ENCODE data around the gene NUDC. TPM values are rescaled to one million over a fixed set of nuclear protein-coding genes. Genes with fewer than 3 reads are reported as not detected.

The NUDC gene
- total and polyA plus RNA-seq, 2 of the 13 experiments (the other 11 are each of a cell fraction or from before 2014, with no cell fraction given) = 34.7 to 104 TPM

DNA sequence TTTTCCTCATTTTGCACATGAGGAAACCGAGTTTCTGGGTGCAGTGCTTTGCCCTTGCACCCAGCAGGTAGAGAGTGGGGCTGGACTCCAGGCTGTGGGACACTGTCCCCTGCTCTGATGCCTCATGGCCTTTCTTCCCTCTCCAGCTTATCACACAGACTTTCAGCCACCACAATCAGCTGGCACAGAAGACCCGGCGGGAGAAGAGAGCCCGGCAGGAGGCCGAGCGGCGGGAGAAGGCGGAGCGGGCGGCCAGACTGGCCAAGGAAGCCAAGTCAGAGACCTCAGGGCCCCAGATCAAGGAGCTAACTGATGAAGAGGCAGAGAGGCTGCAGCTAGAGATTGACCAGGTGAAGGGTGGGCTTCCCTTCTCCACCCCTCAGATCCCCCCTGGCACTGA lies 19.8 kb downstream of the NUDC start:
- H3K4me2 ChIP-seq (ENCODE audit: low read depth, low read length) = no peak overlapping the region
- no peak overlapping the region for H3K27ac ChIP-seq (ENCODE audit: extremely low read length, insufficient read depth, low read length)
- peaks cover 26% of the 10 kb centered on the region for H3K79me2 ChIP-seq (ENCODE audit: insufficient read depth, low read length)
- H2AFZ ChIP-seq (ENCODE audit: low read length) = no peak overlapping the region
- in situ Hi-C loops (cut with HindIII; ENCODE audit: extremely low pct_ligation_motif_present, low pct_unique_long_range_greater_than_20kb) (no loop called here), intact Hi-C loops (cut with micrococcal nuclease; ENCODE audit: unreplicated experiment) (no loop called here)
- no peaks in the 10 kb centered on the region for H3K27me3 ChIP-seq (ENCODE audit: control insufficient read depth in 1 of 2, insufficient read depth in 2 of 2, low read length in 2 of 2)
- DNase-seq (ENCODE audit: low spot score) (no peak), ATAC-seq (no peak), FAIRE-seq (no peak)
- TF ChIP-seq ZSCAN9 (CRISPR knock-in tag; IDR thresholded peaks at IDR 0.05; ENCODE audit: borderline replicate concordance) (no peak), ZSCAN30 (CRISPR knock-in tag; IDR thresholded peaks at IDR 0.05) (no peak), TEAD3 (CRISPR knock-in tag; optimal IDR thresholded peaks at IDR 0.05; ENCODE audit: borderline replicate concordance) (no peak), MYNN (CRISPR knock-in tag; IDR thresholded peaks at IDR 0.05; ENCODE audit: low read depth) (no peak), ONECUT2 (CRISPR knock-in tag; IDR thresholded peaks at IDR 0.05) (no peak), ZNF333 (CRISPR knock-in tag; IDR thresholded peaks at IDR 0.05; ENCODE audit: borderline replicate concordance) (no peak), MXI1 (IDR thresholded peaks at IDR 0.05; ENCODE audit: borderline replicate concordance, low read depth, low read length) (no peak), CCDC6 (CRISPR knock-in tag; IDR thresholded peaks at IDR 0.05) (no peak), ZNF253 (CRISPR knock-in tag; IDR thresholded peaks at IDR 0.05; ENCODE audit: borderline replicate concordance) (no peak), ZNF660 (CRISPR knock-in tag; IDR thresholded peaks at IDR 0.05; ENCODE audit: borderline replicate concordance, low read depth) (no peak), TCF12 (IDR thresholded peaks at IDR 0.05) (no peak), TCF12 (CRISPR knock-in tag; IDR thresholded peaks at IDR 0.05) (no peak), ZBTB7B (CRISPR knock-in tag; IDR thresholded peaks at IDR 0.05) (no peak), ZHX2 (IDR thresholded peaks at IDR 0.05; ENCODE audit: low read depth) (no peak), ZHX2 (CRISPR knock-in tag; IDR thresholded peaks at IDR 0.05; ENCODE audit: borderline replicate concordance) (no peak), SRSF1 (optimal IDR thresholded peaks at IDR 0.05; ENCODE audit: low read depth, low read length) (no peak), BATF2 (CRISPR knock-in tag; IDR thresholded peaks at IDR 0.05) (no peak), ZBTB42 (CRISPR knock-in tag; IDR thresholded peaks at IDR 0.05) (no peak)
- TF ChIP-seq, protein P1, sequence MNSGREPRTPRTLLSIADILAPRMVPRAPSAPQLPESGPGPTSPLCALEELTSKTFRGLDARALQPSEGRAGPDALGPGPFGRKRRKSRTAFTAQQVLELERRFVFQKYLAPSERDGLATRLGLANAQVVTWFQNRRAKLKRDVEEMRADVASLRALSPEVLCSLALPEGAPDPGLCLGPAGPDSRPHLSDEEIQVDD (CRISPR knock-in tag; IDR thresholded peaks at IDR 0.05; ENCODE audit: borderline replicate concordance) = no peak
- ChIA-PET CTCF (ENCODE audit: low intra/inter-chr PET ratio, low total read pairs) (no interaction called here), POLR2A (interaction anchor here (1.7 to 12.9 kb wide), 2 partner anchors 30 to 41 kb away, joined by 3 to 371 read pairs; partner anchors contain the start of genes GPATCH3 and NR0B2)
- no peak overlapping the region for H3K9ac ChIP-seq (ENCODE audit: insufficient read depth, low read depth, low read length)
- peaks cover 27 to 58% of the 10 kb centered on the region in 2 experiments for H3K36me3 ChIP-seq (replicated peaks in 1 of 2; ENCODE audit: control insufficient read depth in 1 of 2, insufficient read depth in 2 of 2, low read length in 2 of 2)
- no peak overlapping the region for H3K4me3 ChIP-seq (replicated peaks in 1 of 3; ENCODE audit: insufficient read depth in 1 of 3, low read depth in 2 of 3, low read length in 3 of 3)
- H4K20me1 ChIP-seq (ENCODE audit: insufficient read depth, low read length) = no peaks in the 10 kb centered on the region
- WGBS (ENCODE audit: low lambda C conversion rate) = 96% methylated on average over 10 of the region's 10 CpGs
- BruUV-seq (replicated peaks) = no TSS peak
- peaks cover 81% of the 10 kb centered on the region for H3K4me1 ChIP-seq (ENCODE audit: insufficient read depth, low read length)
- H3K9me3 ChIP-seq (ENCODE audit: low read length) = no peaks in the 10 kb centered on the region

Data from HepG2 (cell line).